NCI-H774 (cell line): Measurements from ENCODE around the gene NIN.
"Not testable (repeated sequence)": the region's sequence is repeated elsewhere in the genome, so short reads cannot be mapped to it uniquely, and the experiment has no call there.

Experiments used
- DNase-seq: peaks from one replicate; lab custom pipeline; 2025; lab: John Stamatoyannopoulos, UW

The NIN gene

GRCh38 chr14:50816395-50817047 lies 14.4 kb downstream of the NIN start:
- DNase-seq, result no peak

GRCh38 chr14:50815526-50815925 lies 15.4 kb downstream of the NIN start:
- not testable (repeated sequence) for DNase-seq

GRCh38 chr14:50815058-50815457 lies 15.9 kb downstream of the NIN start:
- DNase-seq, result not testable (repeated sequence)

- DNase-seq, result no peak
Observed at GRCh38 chr14:50814161-50814560, 16.8 kb downstream of the NIN start.

GRCh38 chr14:50813544-50813863 lies 17.5 kb downstream of the NIN start:
- DNase-seq, result no peak

- DNase-seq, result no peak
Observed at GRCh38 chr14:50812856-50813543, 18.0 kb downstream of the NIN start.

- no peak for DNase-seq
Observed at GRCh38 chr14:50812180-50812579, 18.8 kb downstream of the NIN start.

- DNase-seq, result no peak
Observed at GRCh38 chr14:50808053-50808452, 22.9 kb downstream of the NIN start.

- no peak for DNase-seq
Observed at GRCh38 chr14:50806241-50806933, 24.6 kb downstream of the NIN start.

GRCh38 chr14:50805396-50805795 lies 25.6 kb downstream of the NIN start:
- DNase-seq, result no peak

- DNase-seq, result no peak
Observed at GRCh38 chr14:50804181-50804721, 26.7 kb downstream of the NIN start.

GRCh38 chr14:50801706-50802105 lies 29.3 kb downstream of the NIN start:
- no peak for DNase-seq

- no peak for DNase-seq
Observed at GRCh38 chr14:50800032-50800431, 30.9 kb downstream of the NIN start.

- DNase-seq, result no peak
Observed at GRCh38 chr14:50798048-50798421, 32.9 kb downstream of the NIN start.

- DNase-seq, result no peak
Observed at GRCh38 chr14:50797250-50798047, 33.5 kb downstream of the NIN start.

GRCh38 chr14:50796390-50796789 lies 34.6 kb downstream of the NIN start:
- DNase-seq, result no peak

GRCh38 chr14:50795909-50796308 lies 35.1 kb downstream of the NIN start:
- DNase-seq, result no peak

- no peak for DNase-seq
Observed at GRCh38 chr14:50795142-50795541, 35.8 kb downstream of the NIN start.

- no peak for DNase-seq
Observed at GRCh38 chr14:50794068-50794645, 36.8 kb downstream of the NIN start.

GRCh38 chr14:50792634-50793068 lies 38.3 kb downstream of the NIN start:
- DNase-seq, result no peak

GRCh38 chr14:50792051-50792477 lies 38.9 kb downstream of the NIN start:
- no peak for DNase-seq

- no peak for DNase-seq
Observed at GRCh38 chr14:50791201-50791600, 39.8 kb downstream of the NIN start.
